GM12878 (cell line): ENCODE data around the gene ETS1. TPM values are rescaled to one million over a fixed set of nuclear protein-coding genes. Genes with fewer than 3 reads are reported as not detected.

Source experiments
- CBX5 ChIP-seq: sonication (generic); IDR thresholded peaks from 2 replicates; pipeline ENCODE4 v1.6.1; 2016; ENCODE audit warnings: low read depth, moderate library complexity, mild to moderate bottlenecking, inconsistent platforms
- CREB1 ChIP-seq: IDR thresholded peaks from 2 replicates; pipeline ENCODE4 v1.6.1; 2012; ENCODE audit warnings: low read depth, mild to moderate bottlenecking, inconsistent platforms
- EZH2 ChIP-seq: IDR thresholded peaks from 2 replicates; pipeline ENCODE4 v1.6.1; 2012; ENCODE audit warnings: low read depth, mild to moderate bottlenecking, control low read depth, inconsistent platforms, low read length, borderline replicate concordance; ENCODE audit not compliant: control insufficient read depth
- FOXK2 ChIP-seq: fragments of 450-650 bp; IDR thresholded peaks from 2 replicates; pipeline ENCODE4 v1.6.1; 2017; ENCODE audit warnings: mild to moderate bottlenecking, moderate library complexity
- IRF3 ChIP-seq: fragments of 450-650 bp; IDR thresholded peaks from 2 replicates; pipeline ENCODE4 v1.6.1; 2014; ENCODE audit warnings: mild to moderate bottlenecking
- IRF4 ChIP-seq: IDR thresholded peaks from 2 replicates; pipeline ENCODE4 v1.6.1; 2011; ENCODE audit warnings: low read depth, low read length
- MEF2B ChIP-seq: fragments of 450-650 bp; IDR thresholded peaks from 2 replicates; pipeline ENCODE4 v1.6.1; 2018; ENCODE audit warnings: mild to moderate bottlenecking, moderate library complexity; ENCODE audit not compliant: partially characterized antibody, poor library complexity, severe bottlenecking
- MTA3 ChIP-seq: IDR thresholded peaks from 2 replicates; pipeline ENCODE4 v1.6.1; 2012; ENCODE audit warnings: low read length, inconsistent platforms, borderline replicate concordance
- PML ChIP-seq: IDR thresholded peaks from 2 replicates; pipeline ENCODE4 v1.6.1; 2012; ENCODE audit warnings: low read length, inconsistent platforms
- POLR2AphosphoS5 ChIP-seq: IDR thresholded peaks from 2 replicates; pipeline ENCODE4 v1.6.1; 2011; ENCODE audit warnings: mild to moderate bottlenecking, low read length, inconsistent platforms
- RB1 ChIP-seq: fragments of 450-650 bp; formaldehyde crosslinking; IDR thresholded peaks from 2 replicates; pipeline ENCODE4 v1.6.1; 2017; ENCODE audit warnings: mild to moderate bottlenecking, borderline replicate concordance
- RBBP5 ChIP-seq: fragments of 200-600 bp; sonication (generic); conservative IDR thresholded peaks from 2 replicates; pipeline ENCODE4 v1.6.1; 2016
- TAF1 ChIP-seq: IDR thresholded peaks from 2 replicates; pipeline ENCODE4 v1.6.1; 2011; ENCODE audit warnings: mild to moderate bottlenecking, low read depth, low read length, borderline replicate concordance
- ZNF622 ChIP-seq: fragments of 450-650 bp; IDR thresholded peaks from 2 replicates; pipeline ENCODE4 v1.6.1; 2017; ENCODE audit warnings: mild to moderate bottlenecking, inconsistent platforms
- polyA plus RNA-seq, 11 experiments: library from polyadenylated mRNA; depleted of rRNA in 4 of 11; unstranded in 6 of 11; stranded (reverse) in 5 of 11; fragments of >200 nt; fragmentation: Nextera tagmentation in 4 of 11; fragmentation: Illumina TruSeq in 1 of 11; extraction: Ambion mirVana in 4 of 11; extraction: Trizol in 1 of 11; gene quantifications; 1 replicate in 1 of 11; 2 replicates in 10 of 11; pipeline versions ENCODE4 v1.2.1 to v1.2.3, GENCODE V29; 2011 to 2016; ENCODE audit warnings: inconsistent platforms in 2 of 11, missing spikeins in 2 of 11, low read depth in 1 of 11
- total RNA-seq, 4 experiments: library from RNA; depleted of rRNA in 3 of 4; stranded (reverse); fragments of >200 nt in 3 of 4; fragmentation: Illumina TruSeq in 1 of 4; extraction: Trizol in 1 of 4; gene quantifications; 2 replicates each; pipeline versions ENCODE4 v1.2.1 to v1.2.3, GENCODE V29; 2013 to 2021
- TF ChIP-seq, protein P1 (sequence below): fragments of 150-350 bp; IDR thresholded peaks from 2 replicates; pipeline ENCODE4 v1.6.1; 2016; ENCODE audit warnings: low read depth, low read length
- TF ChIP-seq, protein P2 (sequence below): IDR thresholded peaks from 2 replicates; pipeline ENCODE4 v1.6.1; 2012; ENCODE audit warnings: low read depth, low read length, improper control_type of control experiment

The ETS1 gene
- total and polyA plus RNA-seq, 10 of the 15 experiments (the other 5 are each of a cell fraction or from before 2014, with no cell fraction given): 12.5 to 112 (median 55.5) TPM

GRCh38 chr11:128477811-128478210 lies 109.5 kb downstream of the ETS1 start (continued):
- 0 out of 2 replicates have a peak, but pooled peaks have one; percentile 45 for TF ChIP-seq CBX5
- no peak for TF ChIP-seq CREB1
- TF ChIP-seq TAF1: no peak
- no peak for TF ChIP-seq ZNF622
- TF ChIP-seq IRF3: no peak
- no peak for TF ChIP-seq IRF4
- no peak for TF ChIP-seq EZH2
- TF ChIP-seq RBBP5: no peak
- no peak for TF ChIP-seq POLR2AphosphoS5
- TF ChIP-seq, protein P1, sequence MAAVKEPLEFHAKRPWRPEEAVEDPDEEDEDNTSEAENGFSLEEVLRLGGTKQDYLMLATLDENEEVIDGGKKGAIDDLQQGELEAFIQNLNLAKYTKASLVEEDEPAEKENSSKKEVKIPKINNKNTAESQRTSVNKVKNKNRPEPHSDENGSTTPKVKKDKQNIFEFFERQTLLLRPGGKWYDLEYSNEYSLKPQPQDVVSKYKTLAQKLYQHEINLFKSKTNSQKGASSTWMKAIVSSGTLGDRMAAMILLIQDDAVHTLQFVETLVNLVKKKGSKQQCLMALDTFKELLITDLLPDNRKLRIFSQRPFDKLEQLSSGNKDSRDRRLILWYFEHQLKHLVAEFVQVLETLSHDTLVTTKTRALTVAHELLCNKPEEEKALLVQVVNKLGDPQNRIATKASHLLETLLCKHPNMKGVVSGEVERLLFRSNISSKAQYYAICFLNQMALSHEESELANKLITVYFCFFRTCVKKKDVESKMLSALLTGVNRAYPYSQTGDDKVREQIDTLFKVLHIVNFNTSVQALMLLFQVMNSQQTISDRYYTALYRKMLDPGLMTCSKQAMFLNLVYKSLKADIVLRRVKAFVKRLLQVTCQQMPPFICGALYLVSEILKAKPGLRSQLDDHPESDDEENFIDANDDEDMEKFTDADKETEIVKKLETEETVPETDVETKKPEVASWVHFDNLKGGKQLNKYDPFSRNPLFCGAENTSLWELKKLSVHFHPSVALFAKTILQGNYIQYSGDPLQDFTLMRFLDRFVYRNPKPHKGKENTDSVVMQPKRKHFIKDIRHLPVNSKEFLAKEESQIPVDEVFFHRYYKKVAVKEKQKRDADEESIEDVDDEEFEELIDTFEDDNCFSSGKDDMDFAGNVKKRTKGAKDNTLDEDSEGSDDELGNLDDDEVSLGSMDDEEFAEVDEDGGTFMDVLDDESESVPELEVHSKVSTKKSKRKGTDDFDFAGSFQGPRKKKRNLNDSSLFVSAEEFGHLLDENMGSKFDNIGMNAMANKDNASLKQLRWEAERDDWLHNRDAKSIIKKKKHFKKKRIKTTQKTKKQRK: no peak
- TF ChIP-seq MEF2B: no peak
- no peak for TF ChIP-seq RB1
- no peak for TF ChIP-seq FOXK2
- no peak for TF ChIP-seq MTA3
- no peak for TF ChIP-seq PML
- TF ChIP-seq, protein P2, sequence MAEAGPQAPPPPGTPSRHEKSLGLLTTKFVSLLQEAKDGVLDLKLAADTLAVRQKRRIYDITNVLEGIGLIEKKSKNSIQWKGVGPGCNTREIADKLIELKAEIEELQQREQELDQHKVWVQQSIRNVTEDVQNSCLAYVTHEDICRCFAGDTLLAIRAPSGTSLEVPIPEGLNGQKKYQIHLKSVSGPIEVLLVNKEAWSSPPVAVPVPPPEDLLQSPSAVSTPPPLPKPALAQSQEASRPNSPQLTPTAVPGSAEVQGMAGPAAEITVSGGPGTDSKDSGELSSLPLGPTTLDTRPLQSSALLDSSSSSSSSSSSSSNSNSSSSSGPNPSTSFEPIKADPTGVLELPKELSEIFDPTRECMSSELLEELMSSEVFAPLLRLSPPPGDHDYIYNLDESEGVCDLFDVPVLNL: no peak
